GM21515 (cell line): ENCODE measurements around the gene DCX.

Experiments used
- ATAC-seq: cut with Tn5 transposase; IDR thresholded peaks from one replicate; pipeline ENCODE4 v1.9.1; 2021; ENCODE audit not compliant: unreplicated experiment

DCX gene

DNA sequence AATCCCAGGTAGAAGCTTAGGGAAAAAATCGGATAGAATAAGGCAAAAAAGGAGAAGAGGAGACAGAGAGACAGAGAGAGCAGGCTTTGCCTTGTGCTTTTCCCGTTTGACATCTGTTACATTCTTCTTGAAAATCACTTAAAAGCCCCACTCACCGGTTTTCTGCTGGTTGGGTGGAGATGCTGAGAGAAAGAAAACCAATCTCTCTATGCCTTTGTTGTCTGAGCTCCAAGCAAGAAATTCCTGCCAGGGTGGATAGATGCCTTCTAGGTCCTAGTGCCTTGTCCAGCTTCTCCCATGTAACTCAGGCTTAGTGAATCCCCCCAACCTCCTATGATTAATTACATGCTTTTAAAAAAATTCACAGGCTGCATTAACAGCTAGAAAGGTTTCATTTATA lies at the start of gene DCX:
Gene DCX, minus strand, starts transcription at position 210 of the 400 bp plus-strand sequence. CDS start 1,794 bp downstream, outside the sequence.
- ATAC-seq = no peak

DNA sequence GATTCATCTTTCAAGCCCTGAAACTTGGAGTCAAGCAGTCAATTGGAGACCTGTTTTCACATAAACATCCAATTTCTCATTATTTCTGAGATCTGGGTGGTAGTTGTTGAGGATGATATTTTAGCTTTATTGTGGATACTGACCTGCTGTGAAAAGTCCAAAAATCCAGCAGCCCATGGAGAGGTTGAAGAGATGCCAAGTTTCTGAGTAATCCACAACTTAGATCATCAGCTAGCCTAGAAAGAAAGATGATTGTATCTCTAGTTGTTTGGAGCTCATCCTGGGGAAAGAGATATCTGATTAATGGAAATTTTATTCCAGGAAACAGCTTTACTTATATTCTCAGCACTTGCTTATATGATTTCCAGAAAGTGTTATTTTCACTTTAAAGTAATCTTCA lies 48.6 kb upstream of the DCX start:
- ATAC-seq = no peak

DNA sequence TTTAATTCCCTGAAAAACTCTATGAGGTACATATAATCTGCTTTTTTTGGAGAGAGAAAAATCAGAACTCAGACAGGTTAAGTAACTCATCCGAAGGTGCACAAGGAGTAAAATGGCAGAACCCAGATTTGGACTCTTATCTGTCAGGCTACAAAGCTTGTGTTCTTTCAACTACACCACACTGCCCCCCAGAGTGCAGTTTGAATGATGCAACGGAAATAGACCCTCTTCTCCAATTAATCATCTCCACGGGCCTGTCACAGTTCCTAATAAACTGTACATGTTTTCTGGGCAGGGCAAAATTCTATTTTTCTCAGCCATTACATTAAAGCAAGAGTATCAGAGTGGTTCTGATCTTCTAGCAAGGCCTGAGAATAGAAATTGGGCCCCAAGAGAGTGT lies 35.3 kb upstream of the DCX start:
- peak; percentile 74 for ATAC-seq

DNA sequence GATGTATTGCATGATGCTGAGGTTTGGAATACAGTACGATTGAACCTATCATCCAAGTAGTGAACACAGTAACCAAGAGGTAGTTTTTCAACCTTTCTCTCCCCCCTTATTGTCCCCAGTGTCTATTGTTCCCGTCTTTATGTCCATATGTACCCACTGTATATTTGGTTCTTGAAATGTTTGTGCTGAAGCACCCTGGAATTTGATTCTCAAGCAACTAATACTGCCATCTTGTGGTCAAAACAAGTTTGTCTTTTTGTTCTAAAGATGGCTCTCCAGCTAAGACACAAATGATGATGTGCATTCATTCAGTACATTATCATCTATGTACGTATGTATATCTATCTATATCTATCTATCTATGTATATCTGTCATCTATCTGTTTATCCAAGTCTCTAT lies 33.5 kb upstream of the DCX start:
- peak; percentile 54 for ATAC-seq

DNA sequence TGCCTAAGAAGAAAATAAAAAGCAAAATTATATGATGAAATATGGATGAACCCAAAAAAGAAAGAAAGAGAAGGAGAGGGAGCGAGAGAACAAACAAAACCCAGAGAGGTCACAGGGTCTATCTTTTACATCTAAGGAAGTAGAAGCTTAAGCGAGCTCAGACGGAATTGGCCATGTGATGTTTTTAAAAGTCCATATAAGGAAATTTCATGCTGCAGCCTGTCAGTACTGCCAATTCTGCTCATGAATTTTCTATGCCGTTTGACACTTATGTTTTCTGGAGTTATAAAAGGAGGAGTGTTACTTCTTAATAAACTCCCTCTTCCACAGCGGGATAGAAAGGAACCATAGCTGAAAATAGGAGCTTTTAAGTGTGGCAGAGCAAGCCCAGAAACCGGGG lies 32.9 kb upstream of the DCX start:
- ATAC-seq = no peak

DNA sequence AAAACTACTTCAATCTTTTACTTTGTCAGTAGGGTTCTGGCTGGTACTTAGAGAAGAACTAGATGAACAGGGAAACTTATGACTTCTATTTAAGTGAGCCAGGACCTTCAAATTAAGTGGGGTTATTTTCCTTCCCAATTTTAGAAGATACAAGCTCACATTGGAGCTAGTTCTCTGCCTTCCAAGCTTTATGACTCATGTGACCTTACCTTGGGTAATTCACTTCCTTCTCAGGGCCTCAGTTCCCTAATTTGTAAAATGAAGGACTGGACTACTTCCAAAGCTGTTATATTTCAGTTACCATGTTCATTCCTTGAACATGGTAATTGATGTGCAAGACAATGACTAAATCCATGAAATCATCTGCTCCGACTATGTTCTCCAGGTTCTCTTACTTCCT lies 32.0 kb upstream of the DCX start:
- ATAC-seq = no peak

DNA sequence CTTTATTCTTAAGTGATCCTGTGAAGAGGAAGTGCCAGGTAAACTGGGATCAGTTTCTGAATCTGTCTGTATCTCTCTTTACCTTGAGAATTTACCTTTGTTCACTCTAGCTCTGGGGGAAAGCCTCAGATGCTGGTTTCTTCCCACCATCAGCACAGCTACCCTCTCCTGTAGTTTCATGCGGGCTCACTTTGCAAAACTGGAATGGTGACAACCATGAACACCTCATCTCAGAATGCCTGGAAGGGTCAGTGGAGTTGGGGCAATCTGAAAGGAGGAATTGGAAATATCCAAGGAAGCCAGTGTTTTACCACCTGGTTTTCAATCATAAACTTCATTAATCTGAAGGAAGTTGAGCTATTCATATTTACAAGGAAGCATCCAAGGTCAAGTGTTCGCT lies 30.8 kb upstream of the DCX start:
- ATAC-seq = no peak

DNA sequence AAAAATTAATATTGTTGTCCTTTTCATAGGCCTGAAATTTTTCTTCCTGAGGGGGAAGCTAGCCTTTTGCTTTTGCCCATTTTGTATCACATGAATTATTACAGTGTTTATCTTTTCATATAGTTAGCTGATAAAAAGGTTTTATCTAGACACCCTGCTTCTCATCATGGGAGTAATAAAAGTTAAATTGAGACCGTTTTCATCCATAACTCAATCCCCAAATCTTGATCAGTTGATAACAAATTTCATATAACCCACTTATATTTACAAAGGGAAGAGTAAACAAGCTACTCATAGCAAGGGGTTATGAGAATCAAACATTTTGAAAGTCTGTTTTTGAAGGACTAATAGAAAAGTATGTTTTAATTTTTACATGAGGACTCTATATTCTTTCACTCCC lies 23.5 kb upstream of the DCX start:
- ATAC-seq = no peak

DNA sequence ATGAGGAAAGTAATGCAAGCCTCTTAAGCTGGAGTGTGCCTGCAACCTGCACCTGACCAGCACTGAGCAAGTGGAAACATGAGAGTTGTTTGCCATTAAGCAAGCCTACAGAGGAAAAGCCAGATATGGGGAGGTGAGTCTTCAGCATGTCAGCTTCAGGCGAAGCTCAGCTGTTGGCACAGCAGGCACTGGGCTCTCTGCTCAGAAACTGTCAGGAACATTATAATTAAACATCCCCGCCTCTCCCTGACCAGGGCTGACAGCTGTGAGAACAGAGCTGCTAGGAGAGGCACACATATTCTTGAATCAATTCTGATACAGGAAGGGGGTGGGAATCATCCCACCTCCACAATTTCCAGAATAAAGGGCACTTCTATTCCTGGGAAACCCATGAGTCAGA lies 19.0 kb upstream of the DCX start:
- no peak for ATAC-seq

DNA sequence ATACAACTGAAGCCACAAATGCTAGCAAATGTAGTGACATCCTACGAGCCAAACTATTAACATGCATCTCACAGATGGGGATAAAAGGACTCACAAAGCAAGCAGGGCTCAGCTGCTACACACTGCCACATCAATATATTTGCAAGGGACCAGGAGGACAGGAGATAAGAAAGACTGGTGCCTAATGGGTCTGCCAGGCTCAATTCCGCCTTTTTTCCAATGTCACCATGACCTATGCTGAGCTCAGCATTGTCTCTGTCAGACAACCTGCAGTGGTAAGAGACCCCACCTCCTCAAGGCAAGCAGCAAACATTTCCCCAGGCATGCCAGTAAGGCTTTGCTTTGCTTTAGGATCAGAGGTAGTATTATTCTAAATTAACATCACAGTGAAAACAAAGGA lies 435 bp downstream of the DCX start:
- ATAC-seq = no peak

DNA sequence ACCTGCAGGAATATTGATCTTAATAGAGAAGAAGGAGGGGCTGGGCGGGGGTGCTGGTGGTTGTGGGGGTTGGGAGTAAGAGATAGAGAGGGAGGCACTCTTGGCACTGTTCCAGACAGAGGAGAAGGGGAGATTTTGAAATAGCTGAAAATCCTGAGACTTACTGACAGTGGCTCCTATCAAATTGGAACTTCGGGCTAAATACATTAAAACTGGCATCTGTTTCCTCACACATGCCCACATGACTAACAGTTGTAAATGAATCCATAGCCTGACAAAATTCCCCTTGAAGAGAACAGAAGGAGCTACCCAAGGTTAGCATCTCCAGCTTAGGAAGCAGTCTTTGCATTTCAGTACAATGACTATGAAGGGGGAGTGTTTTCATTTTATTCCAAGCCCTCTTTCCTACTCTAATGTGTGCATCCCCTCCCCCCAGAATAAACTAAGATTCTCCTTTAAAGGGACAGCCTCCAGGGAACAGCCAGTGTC lies 1.4 kb downstream of the DCX start:
- ATAC-seq = no peak

DNA sequence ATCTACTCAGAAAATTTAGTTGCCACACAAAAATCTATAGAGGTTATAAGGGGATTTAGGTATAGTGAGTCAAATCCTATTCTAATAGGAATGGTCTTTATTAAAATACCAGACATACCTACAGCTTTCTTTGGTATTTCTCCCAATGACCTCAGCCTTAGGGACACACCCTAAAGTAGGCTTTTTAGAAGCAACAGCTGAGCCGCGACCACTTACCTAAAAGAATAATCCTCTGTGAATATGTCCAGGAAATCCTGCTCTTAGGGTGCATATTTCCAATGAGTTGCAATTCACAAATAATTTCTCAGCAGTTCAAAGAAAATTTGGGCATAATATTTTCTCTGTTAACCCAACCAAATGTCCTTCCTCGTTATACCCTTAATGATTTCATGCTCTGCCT lies 2.7 kb downstream of the DCX start:
- no peak for ATAC-seq

DNA sequence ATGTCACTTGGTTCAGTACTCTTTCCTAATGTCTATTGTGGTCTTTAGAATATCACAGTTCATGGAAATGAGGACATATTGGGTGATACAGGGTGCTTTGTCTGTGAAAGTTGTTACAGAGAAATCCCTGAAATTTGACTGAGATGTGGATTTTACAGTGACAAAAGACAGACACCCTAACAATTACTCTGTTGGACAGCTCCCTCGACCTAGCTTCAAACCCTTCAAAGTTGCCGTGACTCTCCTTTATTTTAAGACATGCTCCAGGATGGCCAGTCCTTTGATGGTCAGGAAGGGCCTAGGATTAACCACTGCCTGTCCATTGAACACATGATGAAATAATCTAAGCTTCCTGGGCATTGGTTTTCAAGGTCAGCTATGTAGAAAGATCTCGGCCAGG lies 4.0 kb downstream of the DCX start:
- ATAC-seq = no peak

DNA sequence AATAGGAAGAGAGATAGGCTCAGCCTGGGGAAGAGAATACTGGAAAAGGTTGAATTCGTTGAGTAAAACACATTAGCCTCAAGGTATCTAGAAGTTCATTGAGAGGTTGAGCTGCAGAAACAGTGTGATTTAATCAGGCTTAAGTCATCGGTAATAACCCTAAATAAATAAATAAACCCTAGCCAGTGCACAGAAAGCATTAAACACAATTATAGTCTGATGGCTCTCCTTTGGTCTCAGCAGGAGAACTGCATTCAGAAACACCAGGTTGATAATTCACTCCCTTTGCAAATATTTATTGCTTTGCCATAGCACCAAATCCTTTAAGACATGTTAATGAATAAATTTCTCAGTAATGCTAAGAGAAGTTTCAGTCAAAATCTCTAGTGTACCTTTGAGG lies 9.6 kb downstream of the DCX start:
- ATAC-seq = no peak

DNA sequence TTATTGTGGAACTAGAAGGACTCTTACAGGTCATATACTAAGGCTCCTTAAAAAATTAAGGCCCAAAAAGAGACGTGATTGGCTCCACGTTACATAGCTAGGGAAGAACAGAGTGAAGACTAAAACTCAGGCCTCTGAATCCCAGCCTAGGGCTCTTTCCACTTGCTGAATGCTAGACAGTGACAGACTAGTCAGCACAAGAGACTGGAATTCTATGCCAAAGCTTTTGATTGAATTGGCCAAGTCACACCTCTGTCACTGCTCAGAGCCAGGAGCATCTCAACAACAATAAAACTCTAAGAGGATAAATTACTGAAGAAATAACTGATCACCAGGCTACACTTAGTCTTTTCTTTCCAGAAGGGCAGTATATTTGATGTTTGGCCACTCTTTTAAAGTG lies 16.8 kb downstream of the DCX start:
- ATAC-seq = no peak

DNA sequence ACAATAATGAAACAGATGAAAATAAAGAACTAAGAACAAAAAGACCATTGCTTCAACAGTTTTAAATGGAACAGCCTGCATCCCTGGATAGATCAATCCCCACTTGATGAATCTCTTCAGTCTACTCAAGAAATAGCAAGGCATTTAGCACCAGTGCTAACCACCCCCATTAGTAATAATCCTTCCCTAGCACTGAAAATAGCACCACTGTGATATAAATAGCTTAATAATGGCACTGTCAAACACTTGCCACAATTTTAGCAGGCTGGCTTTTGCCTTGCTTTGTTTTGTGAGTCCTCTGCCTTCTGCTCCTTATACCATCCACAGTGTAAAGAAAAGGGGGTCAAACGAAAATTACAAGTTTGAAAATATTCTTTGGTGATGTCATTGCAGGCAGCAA lies 17.4 kb downstream of the DCX start:
- ATAC-seq = no peak

DNA sequence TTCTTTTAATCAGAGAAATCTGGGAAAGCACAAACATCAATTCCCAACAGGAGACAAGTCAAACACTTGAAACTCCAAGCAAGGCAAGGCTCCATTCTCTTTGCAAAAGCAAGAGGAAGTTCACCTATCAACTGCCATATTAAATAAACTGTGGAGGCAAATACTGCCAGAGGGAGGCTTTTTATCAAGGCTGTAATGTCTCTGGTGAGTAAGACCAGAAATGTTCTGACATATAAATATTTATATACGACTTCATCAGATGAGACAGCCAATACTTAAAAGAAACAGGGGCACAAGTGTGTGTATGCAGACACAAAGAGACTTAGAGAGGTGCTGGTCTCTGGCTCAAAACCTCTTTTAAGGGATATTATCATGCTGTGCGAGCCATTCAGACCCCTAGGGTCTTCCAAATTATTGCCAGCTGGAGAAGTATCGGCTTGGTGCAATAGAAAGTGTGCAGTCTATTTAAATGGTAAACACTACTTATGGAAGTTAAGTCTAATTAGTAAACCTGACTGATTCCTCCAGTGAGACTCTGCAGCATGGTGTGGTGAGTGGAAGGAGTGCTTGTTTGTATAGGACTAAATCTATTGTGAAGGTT lies 24.4 kb downstream of the DCX start:
- no peak for ATAC-seq

DNA sequence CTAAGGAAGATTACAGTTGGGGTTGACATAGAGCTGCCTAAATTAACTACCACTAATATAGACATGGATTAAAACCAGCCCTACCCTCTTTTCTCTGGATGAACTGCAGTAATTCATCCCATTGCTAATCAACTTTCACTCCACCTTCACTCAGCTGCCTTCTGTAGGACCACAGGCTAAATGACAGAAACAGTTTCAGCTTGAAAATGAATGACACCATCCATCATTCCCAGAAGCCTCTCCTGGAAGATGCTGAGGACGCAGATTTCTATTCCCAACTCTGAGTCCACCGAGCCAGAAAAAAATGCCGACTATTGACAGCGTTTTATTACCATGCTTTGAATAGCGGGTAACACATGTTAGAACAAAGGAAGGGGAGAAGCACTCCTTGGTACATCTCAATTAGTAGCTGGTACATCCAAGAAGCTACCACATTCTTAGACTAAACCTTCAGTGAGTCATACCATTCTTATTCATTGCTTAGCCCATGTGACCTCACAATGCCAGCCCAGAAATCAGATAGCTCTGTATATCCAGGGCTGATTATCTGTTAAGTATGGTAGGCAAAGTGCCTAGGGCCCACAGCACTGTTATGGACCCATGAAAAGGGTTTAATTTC lies 25.3 kb downstream of the DCX start:
- no peak for ATAC-seq

DNA sequence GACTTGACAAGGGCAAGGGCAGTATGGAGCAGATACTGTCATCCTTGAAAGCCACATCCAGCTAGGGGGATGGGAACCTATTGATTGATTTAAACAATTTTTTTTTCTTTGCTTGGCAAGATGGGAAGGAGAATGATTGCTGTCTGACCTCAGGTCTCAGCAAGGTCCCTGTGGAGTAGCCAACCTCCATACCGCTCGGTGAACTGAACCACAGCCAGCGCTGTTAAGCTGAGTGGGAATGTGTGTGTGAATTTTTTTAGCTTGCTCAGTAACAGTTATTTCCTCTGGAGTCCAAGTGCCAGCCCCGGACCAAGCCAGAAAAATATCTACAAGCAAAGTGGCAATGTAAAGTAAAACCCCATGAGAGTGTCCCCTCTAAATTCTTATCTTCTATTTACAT lies 25.9 kb downstream of the DCX start:
- ATAC-seq = no peak

DNA sequence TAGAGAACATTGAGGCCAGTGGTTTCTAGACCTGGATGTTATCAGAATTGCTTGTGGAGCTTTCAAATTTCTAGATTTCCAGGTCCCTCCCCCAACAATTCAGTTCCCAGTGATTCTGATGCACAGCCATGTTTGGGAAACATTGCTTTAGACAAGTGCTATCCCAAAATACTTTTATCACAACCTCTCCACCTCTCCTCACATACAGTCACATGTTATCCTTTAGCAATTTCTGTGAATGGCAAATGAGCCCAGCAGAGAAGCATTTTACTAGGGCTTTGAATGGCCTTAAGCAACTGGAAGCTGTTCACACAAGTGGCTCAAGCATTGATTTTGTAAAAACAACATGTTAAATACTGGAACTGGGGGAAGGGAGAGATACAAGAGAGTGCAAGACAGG lies 29.7 kb downstream of the DCX start:
- ATAC-seq = no peak

DNA sequence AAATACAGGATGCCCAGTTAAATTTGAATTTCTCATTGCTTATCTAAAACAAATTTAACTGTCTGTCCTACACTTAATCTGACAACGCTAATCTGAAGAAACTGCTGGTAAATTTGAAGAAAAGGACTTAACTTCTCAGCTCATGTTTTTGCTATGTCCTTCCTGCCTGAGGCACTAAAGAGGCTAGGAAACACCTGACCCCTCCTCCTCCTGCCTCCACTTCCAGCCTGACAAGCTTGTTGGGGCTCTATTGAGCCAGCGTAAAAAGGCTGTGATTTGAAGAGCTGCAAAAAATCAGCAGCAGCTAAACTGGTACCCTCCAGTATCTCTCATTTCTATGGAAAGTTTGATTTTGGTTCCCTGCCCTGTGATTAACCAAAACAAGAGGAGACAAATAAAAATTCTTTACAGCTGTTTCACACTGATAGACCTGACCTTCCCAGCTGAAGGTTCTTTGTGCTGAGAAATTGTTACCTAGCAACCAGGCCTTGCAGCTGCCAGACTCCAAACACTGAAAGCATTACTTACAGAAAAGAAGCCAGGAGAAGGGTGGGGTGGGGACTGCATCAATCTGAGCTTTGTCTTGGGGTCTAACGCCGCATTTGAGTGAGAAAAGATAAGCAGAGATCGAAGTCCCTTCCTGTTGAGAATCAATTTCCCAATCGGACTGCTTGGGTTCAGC lies 35.0 kb downstream of the DCX start:
- no peak for ATAC-seq

DNA sequence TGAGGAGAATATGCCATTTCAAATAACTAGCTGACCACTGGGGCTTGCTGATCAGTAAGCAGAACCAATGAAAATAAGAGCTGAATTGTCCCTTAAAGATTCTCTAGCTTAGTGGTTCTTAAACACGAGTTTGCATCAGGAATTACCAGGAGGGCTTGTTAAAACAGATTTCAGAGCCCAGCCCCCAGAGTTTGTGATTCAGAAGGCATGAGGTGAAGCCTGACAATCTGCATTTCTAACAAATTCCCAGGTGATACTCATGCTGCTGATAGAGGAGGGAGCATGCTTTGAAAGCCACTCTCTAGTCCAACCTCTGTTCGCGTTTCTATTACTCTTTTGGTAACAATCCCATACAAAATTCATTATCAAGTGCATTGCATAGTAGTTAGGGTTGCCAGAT lies 35.5 kb downstream of the DCX start:
- ATAC-seq = no peak

DNA sequence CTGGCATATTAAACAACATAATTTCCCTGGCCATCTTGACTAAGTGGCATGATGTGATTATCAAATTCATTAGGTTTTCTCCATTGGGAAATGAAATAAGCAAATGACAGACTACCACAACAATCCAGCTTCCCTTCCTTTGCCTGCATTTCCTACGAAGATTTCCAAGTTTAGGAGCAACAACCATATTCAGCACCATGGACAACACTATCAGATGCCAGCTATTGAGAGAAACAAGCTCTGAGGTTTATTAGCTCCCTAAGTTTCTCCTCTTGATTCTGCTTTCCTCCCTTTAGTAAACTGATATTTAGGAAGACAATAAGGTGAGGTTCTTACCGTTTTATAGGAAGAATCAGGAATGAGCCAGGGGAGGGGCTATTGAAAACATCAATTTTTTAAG lies 36.2 kb downstream of the DCX start:
- no peak for ATAC-seq
